Inferior parietal cortex (tissue), 1 donor: ENCODE measurements around the gene KIRREL3.
A peak's percentile ranks its signal among the peaks of the same experiment; 100 is the strongest.

ENCODE experiments used
- DNase-seq: peaks from one replicate; pipeline ENCODE4 v3.0.0-alpha.2; 2016; ENCODE audit errors: extremely low spot score

The KIRREL3 gene

DNA sequence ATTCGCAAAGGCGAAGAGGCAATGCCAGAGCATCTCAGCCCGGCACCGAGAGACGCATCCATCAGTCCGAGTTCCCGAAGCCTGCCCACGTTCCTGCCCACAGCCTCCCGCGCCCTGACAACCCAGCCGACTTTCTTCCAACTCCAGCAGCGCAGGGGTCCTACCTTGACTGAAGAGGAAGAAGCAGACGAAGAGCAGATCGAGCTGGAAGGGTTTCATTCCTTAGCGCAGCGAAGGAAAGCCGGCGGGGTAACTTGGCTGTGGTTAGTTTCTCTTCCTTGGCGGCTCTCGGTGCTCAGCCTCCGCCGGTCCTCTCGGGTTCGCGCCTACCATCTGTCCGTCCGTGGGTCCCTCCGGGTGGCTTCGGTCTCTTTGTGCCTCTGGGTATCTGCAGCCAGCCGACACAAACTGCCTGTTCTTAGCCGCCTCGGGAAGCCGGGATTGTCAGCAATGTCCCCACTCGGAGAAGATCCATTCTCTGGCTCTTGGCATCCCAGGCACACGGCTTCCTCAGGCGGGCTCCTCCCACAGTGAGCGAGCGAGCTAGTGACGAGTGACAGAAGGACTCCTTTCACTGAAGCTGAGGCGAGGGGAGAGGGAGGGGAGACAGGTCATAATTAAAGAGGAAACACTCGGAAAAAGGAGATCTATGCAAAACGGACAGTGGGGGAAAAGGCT lies at the start of gene KIRREL3:
KIRREL3 (minus strand) TSS at position 480 of the 678 bp plus-strand sequence.
- DNase-seq = peak; percentile 72

GRCh38 chr11:127050186-127050585 lies 49.6 kb upstream of the KIRREL3 start:
- no peak for DNase-seq

- no peak for DNase-seq
Observed at GRCh38 chr11:127049486-127049885, 48.9 kb upstream of the KIRREL3 start.

GRCh38 chr11:127044535-127044934 lies 44.0 kb upstream of the KIRREL3 start:
- DNase-seq = no peak

DNA sequence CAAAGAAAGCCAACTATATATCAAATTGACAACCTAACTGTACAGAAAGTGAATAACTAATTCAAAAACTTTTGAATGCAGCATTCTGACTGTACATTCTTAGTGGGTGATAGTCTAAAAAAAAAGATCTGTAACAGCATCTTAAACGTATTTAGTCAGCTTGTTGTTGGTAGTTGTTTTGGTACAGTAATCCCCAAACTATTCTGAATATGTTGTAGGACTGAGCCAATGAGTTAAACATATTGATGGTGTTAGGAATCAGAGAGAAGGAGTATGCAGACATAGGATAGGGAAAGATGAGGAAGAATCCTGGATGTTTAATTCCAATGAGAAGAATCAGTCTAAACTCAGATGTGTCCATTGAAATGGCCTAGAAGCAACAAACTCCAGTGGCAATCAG lies 41.9 kb upstream of the KIRREL3 start:
- no peak for DNase-seq

DNA sequence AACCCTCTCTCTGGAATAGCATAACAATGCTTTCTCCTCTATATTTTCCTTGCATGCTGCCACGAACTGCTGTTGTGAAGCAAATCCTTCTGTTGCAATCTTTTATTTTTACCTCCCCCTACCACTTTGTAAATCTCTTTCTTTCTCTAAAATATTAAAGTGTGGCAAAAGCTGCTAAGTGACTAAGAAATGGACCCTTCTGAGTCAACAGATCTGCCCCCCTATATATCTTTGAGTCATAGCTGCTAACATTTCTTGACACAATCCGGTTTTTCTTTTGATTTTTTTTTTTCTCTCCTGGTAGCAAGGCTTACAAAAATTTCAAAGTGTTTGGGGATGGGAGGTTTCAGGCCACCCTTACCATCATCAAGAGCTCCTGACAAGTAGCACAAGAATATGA lies 39.0 kb upstream of the KIRREL3 start:
- DNase-seq = no peak

DNA sequence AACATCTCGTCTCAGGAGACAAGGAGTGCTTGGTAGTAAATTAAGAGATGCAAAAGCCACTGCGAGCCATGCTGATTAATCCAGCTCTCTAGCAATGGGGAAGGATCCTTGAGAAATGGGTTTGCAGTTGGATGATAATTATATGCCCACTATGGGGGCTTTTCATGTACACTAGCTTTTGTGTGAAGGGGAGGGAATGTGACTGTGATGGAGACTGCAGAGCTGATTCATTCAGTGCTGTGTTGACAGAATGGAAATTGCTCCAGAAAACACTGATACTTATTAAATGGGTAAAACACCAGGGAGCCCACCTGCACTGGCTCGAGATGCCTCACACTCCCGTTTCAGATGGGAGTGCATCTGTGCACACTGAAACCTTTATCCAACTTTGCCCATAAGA lies 37.0 kb upstream of the KIRREL3 start:
- no peak for DNase-seq

GRCh38 chr11:127037001-127037400 lies 36.4 kb upstream of the KIRREL3 start:
- DNase-seq = no peak

DNA sequence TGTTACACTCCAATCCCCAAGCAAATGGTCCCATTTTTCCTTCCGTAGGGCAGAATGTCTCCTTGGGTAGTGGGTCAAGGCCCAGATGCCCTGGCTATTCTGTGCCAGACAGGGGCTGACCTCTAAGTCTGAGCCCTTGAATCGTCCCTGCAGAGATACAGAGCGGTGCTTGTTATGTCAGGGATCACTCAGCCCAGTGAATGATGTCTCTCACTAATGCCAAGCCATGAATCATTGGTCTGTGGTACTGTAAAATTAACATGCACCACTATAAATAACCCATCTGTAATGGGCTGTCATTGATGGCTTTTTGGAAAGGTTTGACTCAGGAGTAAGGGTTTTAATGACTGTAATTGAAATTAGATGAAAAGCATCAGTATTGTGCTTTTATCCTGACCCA lies 35.3 kb upstream of the KIRREL3 start:
- DNase-seq = no peak

DNA sequence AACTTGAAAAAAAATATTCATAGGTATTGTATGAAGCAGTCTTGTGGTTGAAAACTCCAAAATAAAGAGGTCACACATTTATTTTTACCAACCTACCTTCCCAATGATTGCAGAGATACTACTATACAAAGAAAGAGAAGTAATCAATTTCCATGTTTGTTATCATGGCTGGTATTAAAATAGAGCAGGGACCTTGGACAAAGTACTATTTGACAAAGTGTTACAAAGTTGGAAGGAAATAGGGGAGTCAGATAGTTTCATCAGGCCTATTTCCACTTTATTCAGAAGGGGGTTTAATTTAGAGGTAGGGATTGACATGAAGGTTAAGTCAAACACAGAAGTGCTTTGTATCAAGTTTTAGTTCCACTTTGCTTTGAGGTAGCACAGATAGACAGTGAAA lies 34.4 kb upstream of the KIRREL3 start:
- no peak for DNase-seq

DNA sequence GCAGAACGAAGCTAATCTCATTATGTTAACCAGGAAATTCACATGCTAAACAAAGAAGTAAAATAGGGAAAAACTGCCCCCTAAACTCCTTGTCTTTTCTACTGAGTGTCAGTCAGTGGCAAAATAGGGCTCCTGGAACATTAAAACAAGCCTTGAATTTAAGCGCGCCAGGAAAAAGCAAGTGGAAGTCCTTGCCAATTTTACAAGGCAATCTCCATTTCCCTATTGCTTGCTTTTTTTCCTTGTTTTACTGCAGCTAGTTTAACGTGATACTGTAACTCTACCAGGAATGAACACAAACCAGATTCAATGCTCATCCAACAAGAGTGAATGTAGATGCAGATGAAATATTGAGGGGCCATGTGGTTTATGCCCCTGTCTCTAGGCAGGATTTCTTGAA lies 28.1 kb upstream of the KIRREL3 start:
- no peak for DNase-seq

DNA sequence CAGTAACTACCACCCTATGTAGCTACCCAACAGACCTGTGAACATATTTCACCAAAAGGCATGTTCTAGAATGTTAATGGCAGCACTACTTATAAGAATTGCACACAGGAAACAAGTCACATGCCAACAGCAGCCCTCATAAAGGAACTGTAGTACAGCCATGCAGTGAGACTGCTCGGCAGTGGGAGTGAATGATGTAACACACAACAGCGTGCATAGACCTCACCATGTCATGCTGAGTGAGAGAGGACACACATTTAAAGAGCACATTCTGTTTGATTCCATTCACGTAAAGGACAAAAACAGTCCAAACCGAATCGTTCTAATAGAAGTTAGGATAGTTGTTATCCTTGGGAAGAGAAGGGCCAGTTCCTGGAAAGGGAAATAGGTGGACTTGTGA lies 27.2 kb upstream of the KIRREL3 start:
- no peak for DNase-seq

DNA sequence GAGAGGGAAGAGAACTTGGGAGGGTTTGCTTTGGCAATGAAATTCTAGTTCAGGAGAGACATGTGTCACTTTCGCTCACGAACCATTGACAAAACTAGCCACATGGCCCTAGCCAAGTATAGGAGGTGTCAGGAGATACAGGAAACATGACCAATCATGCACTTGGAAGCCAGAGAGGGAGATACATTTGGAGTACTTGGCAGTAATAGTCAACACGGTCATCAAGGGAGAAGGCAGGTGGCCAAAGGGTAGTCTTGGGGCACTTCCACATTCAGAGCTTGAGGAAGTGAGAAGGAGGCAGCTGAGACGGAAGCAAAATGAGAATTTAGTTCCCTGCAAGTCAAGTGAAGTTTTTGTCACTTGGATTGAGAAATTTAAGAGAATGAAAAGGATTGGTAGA lies 26.4 kb upstream of the KIRREL3 start:
- no peak for DNase-seq

GRCh38 chr11:127023991-127024390 lies 23.4 kb upstream of the KIRREL3 start:
- DNase-seq = no peak

DNA sequence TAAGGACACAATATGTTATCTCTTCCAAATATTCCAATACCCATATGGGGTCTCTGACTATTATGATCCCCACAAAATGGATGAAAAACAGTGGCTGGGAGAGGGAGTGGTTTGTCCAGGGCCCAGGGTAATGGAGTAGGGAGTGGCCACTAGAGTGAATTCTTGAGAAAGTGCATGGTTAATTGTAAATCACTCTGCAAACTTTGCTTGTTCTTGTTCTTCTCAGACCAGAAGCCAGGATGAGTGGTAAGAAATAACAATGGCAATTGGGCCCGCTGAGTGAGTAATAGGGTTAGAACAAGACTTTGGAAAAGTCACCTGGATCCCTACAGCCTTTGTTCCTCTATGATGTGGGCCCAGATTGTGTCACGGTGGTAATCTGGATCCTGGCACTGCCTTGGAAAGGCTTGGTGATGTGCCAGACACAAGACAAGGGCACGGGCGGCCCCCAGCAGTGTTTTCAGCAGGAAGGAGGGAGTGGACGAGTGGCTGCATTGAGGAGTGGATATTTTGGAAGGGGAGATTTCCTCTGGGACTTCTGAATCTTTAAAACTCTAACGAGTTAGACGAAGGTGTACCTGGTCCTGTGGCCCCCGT lies 18.2 kb upstream of the KIRREL3 start:
- DNase-seq = no peak

DNA sequence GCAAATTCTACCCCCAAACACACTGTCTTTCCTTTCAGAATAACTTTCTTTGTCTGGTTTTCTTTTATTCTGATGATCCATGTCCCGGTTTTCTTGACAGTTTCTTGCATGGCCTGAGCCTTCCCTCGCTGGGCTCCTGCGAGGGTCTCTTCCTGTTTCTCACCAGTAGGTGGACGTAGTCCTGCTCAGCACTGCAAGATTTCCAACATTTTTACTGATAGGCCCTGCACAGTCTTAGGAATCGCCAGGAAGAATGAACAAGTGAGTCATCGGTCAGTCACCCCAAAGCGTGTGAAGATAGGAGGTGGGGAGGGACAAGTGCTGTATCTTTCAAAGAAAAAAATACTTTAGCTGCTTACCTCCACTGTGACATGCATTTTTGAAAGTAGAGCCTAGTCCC lies 16.9 kb upstream of the KIRREL3 start:
- DNase-seq = no peak

- DNase-seq = no peak
Observed at GRCh38 chr11:127013550-127013949, 13.0 kb upstream of the KIRREL3 start.

DNA sequence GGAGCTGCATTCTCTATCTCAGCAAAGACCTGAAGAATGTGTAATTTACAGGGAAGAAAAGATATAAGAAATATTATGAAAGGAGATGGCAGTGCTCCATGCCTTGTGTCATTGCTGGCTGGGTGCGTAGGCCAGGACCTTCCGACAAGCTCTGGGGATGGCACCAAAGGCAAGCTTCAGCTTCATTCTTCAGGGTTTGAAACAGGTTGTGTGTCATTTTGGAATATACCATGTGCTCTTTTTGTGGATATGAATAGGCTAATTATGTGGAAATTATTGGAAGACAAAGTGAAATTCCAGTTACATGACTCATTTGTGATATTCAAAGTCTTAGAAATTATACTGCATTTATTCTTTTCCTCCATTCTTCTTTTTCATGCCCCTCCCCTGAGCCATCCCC lies 5.7 kb upstream of the KIRREL3 start:
- no peak for DNase-seq

- DNase-seq = peak; percentile 54
Observed at GRCh38 chr11:127003260-127003981, 2.9 kb upstream of the KIRREL3 start.

DNA sequence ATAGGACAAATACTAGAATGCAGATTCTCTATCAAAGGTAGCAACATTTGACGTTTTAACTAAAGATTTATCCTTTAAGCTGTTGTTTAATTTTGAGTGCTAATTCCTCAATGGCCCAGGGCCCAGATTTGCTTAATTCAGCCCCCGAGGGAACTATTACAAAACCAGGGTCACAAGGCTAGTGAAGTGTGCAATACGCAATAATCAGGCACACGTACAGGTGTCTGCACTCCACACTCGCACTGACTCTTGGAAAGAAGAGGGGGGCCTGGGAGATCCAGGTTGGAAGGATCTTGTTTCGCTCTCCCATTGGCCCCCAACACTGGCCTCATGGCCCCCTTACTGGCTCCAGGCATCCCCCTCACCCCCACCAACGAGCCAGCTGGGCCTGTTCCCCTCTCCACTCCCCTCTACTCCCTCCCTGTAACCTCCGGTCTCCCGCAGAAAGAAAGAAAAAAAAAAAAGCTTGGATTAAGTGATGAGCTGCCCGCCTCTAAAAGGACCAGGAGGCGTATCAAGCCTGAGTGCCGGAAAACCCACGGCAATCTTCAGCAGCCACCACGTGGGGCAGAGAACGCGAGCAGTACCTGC lies 2.2 kb upstream of the KIRREL3 start:
- no peak for DNase-seq

DNA sequence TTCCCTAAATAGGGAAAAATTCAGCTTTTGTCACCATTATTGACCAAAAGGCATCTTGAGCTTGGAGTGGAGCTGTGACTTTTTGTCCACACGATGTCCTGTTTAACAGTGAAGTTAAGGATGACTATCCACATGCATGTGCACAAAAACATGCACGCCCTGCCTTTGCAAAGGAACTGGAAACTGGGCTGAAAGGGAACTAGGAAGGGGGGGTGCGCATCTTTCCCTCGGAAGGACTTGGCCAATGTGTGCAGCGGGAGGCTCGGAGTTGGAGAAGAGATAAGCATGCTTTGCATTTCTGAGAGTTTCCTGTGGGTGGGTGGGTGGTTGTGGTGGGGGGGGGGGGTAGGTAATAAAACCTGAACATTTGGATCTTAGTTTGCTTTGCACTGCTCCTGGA lies 411 bp upstream of the KIRREL3 start:
- no peak for DNase-seq

GRCh38 chr11:126999366-126999765 lies 1.2 kb downstream of the KIRREL3 start:
- DNase-seq = no peak

DNA sequence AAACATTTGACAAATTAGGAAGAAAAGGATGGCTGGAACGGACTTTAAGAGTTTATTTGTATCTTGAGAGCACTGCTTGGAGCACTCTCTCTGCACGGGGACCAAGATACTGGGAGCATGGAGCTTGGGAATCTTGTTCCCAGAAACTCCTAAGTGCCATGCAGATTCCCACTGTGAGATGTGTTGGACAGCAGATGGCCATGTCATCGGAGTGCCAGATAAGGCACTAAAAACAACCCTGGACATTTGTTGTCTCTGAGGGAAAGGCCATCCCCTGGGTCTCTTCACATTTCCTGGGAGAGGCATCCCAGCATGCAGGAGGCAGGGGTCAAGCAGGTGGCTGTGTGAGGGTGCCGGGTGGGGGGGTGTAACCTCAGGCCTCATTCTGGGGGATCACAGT lies 2.9 kb downstream of the KIRREL3 start:
- no peak for DNase-seq
